Epithelial cell of esophagus (primary cell): ENCODE data around the gene CCN6.
"Not testable (repeated sequence)": the region's sequence is repeated elsewhere in the genome, so short reads cannot be mapped to it uniquely, and the experiment has no call there.

Experiments
- DNase-seq: peaks from one replicate; pipeline ENCODE4 v3.0.0; 2010; ENCODE audit warnings: low read depth
- H3K4me3 ChIP-seq: 2 replicates; pipeline ENCODE4 v1.5.1; 2011; ENCODE audit warnings: mild to moderate bottlenecking, low read length, control low read depth
- TF ChIP-seq, protein P1 (sequence below): IDR thresholded peaks from 2 replicates; pipeline ENCODE4 v1.5.1; 2011; ENCODE audit warnings: low read depth, mild to moderate bottlenecking, low read length, control low read depth, inconsistent platforms; ENCODE audit not compliant: insufficient read depth; ENCODE audit errors: missing control alignments

CCN6 gene

DNA sequence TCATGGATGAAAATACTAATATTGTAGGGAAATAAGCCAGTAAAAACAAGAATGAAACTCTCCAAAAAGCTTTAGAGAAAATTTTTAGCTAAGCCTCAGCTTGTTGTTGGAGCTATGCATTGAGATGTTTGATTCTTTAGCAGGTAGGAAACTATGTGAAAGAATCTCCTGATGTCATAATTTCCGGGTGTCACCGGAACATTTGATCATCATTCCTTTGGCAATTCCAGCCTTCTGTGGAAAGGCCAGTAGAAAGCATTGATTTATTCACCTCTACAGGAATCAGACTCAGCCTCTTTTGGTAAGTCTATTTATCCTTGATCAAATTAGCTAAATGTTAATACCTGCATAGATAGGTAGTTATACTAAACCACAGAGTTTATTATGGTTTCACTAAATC lies 43.0 kb downstream of the CCN6 start:
- no peak overlapping the region for H3K4me3 ChIP-seq
- TF ChIP-seq, protein P1, sequence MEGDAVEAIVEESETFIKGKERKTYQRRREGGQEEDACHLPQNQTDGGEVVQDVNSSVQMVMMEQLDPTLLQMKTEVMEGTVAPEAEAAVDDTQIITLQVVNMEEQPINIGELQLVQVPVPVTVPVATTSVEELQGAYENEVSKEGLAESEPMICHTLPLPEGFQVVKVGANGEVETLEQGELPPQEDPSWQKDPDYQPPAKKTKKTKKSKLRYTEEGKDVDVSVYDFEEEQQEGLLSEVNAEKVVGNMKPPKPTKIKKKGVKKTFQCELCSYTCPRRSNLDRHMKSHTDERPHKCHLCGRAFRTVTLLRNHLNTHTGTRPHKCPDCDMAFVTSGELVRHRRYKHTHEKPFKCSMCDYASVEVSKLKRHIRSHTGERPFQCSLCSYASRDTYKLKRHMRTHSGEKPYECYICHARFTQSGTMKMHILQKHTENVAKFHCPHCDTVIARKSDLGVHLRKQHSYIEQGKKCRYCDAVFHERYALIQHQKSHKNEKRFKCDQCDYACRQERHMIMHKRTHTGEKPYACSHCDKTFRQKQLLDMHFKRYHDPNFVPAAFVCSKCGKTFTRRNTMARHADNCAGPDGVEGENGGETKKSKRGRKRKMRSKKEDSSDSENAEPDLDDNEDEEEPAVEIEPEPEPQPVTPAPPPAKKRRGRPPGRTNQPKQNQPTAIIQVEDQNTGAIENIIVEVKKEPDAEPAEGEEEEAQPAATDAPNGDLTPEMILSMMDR = no peak
- DNase-seq = no peak

DNA sequence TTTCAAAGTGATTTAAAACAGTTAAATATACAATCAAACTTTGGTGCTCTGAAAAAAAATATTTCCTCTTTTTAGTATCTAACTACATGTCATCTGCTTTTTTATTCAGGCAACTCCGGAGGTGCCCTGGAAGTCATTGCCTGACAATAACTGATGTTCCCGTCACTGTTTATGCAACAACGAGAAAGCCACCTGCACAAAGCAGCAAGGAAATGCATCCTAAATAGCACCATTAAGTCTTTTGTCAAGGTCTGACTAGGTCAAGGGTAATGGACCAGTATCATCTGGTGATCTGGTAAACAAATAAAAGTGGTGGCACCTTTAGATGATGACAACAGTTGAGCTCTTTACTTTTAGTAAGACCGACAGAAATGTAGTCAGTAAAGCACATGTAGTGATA lies 46.7 kb downstream of the CCN6 start:
- TF ChIP-seq, protein P1 = no peak
- DNase-seq = no peak

DNA sequence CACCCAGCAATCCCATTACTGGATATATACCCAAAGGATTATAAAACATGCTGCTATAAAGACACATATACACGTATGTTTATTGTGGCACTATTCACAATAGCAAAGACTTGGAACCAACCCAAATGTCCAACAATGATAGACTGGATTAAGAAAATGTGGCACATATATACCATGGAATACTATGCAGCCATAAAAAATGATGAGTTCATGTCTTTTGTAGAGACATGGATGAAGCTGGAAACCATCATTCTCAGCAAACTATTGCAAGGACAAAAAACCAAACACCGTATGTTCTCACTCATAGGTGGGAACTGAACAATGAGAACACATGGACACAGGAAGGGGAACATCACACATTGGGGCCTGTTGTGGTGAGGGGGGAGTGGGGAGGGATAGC lies 52.1 kb downstream of the CCN6 start:
- not testable (repeated sequence) for H3K4me3 ChIP-seq, DNase-seq

More for the DNA sequence above, 46.7 kb downstream of the CCN6 start:
- no peak overlapping the region for H3K4me3 ChIP-seq

DNA sequence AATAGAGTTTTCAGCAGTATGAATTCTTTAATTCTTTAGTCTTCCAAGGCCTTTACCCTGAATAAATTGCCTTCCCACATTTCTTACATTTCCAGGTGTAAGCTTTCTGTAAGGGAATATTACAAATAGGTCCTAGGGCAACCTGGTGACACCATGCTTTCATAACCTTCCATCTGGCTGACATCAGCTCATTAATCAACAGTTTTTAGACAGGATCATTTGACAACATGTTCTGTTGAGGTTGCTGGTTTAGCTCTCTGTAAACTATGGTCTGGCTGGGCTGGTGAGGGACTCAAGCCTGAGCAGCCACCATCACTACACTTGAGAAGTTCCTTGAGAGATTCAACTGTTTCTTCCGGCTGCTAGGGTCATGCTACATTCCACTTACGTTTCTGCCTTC lies 52.7 kb downstream of the CCN6 start:
- TF ChIP-seq, protein P1 = no peak
- H3K4me3 ChIP-seq = no peak overlapping the region
- DNase-seq = no peak

DNA sequence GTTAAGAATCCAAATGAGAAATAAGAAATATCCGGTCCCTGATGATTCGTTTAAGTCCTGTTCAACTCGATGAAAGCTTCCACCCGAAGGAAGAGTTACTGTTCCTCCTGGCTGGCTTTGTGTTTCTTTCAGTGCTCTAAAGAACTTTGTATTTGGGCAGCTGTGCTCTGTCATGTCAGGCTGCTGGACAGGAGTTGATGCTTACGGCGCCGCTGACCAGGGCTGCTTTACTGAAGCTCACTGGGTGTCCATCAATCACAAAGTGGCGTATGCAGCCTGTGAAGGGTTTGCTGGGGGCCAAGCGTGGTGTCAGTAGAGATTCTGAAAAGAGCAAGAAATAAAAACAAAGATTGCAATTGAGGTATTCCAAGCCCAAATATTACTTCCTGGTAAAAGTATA lies 55.4 kb downstream of the CCN6 start:
- no peak overlapping the region for H3K4me3 ChIP-seq
- TF ChIP-seq, protein P1 = no peak
- DNase-seq = no peak

DNA sequence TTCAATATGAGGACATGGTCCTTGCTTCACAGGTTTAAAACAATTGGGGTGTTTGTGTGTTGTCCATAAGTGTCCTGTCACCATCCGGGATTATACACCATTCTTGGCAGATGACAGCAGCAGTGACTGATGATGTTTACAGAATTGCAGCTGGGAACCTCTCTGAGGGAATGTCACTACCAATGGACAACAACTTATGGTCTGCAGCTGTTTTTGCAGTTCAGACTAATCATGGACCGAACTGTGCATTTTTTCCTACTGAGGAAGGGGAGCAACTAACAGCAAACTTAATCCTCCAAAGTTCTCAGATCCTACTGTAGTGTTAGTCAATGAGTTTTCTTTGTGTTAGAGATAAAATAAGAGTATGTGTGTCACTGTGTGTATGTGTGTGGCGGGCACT lies 59.5 kb downstream of the CCN6 start:
- no peak overlapping the region for H3K4me3 ChIP-seq
- DNase-seq = no peak
- TF ChIP-seq, protein P1 = no peak

DNA sequence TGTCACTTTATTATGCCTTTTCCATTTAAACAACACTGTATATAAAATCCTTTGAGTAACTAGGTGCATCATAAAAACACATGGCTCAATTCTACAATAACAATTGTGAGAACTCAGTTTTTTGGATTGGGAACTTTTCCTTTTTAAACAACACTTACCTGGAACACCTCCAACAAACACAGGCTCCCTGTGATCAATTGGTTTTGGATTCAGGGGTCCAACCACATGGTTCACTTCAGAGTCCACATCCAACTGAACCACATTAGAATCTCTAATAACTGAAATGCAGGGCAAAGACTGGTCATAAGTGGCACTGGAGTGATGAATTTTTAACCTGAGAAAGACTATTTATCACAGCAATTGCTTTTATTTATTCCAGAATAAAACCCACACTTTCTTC lies 60.0 kb downstream of the CCN6 start:
- TF ChIP-seq, protein P1 = no peak
- no peak for DNase-seq
- H3K4me3 ChIP-seq = no peak overlapping the region
